HT-29 (cell line): ENCODE results near the gene SNX11. TPM values are rescaled to one million over a fixed set of nuclear protein-coding genes. Genes with fewer than 3 reads are reported as not detected.

Source experiments
- DNase-seq: peaks from one replicate; pipeline ENCODE4 v3.0.0-alpha.2; 2015; ENCODE audit warnings: low spot score
- total RNA-seq: library from RNA; depleted of rRNA; stranded (reverse); fragments of >200 nt; shearing (Covaris generic); gene quantifications from 2 replicates; pipeline ENCODE4 v1.2.3, GENCODE V29; 2014

Gene SNX11
- total RNA-seq, 1 experiment from 2014 or later = 16.4 TPM

- no peak for DNase-seq
Measured at GRCh38 chr17:48100160-48100559, 7.4 kb upstream of the SNX11 start.

- DNase-seq = peak; percentile 63
Measured at GRCh38 chr17:48100591-48101011, 7.0 kb upstream of the SNX11 start.

GRCh38 chr17:48101012-48101720 lies 6.4 kb upstream of the SNX11 start, which contains the start of gene CBX1:
Gene CBX1 (minus strand): TSS chr17:48101478. CDS start chr17:48077004, 24,474 bp downstream.
- peak; percentile 97 for DNase-seq

GRCh38 chr17:48102043-48102750 lies 5.4 kb upstream of the SNX11 start:
- DNase-seq = no peak

GRCh38 chr17:48102798-48103715 lies 4.5 kb upstream of the SNX11 start:
- no peak for DNase-seq

GRCh38 chr17:48104440-48104839 lies 3.1 kb upstream of the SNX11 start:
- DNase-seq = no peak

GRCh38 chr17:48106802-48107136 lies 797 bp upstream of the SNX11 start:
- no peak for DNase-seq

- DNase-seq = no peak
Measured at GRCh38 chr17:48110761-48111160, 3.2 kb downstream of the SNX11 start.

GRCh38 chr17:48111937-48112241 lies 4.3 kb downstream of the SNX11 start:
- no peak for DNase-seq

GRCh38 chr17:48113201-48113676 lies 5.7 kb downstream of the SNX11 start:
- no peak for DNase-seq

GRCh38 chr17:48121923-48122664 lies 14.5 kb downstream of the SNX11 start:
- DNase-seq = no peak

- DNase-seq = no peak
Measured at GRCh38 chr17:48122665-48123045, 15.1 kb downstream of the SNX11 start.

- no peak for DNase-seq
Measured at GRCh38 chr17:48123111-48123510, 15.5 kb downstream of the SNX11 start.

- no peak for DNase-seq
Measured at GRCh38 chr17:48123776-48124388, 16.3 kb downstream of the SNX11 start.

GRCh38 chr17:48125829-48126531 lies 18.4 kb downstream of the SNX11 start:
- no peak for DNase-seq

GRCh38 chr17:48126532-48126850 lies 18.9 kb downstream of the SNX11 start:
- DNase-seq = no peak

GRCh38 chr17:48127371-48128051 lies 19.9 kb downstream of the SNX11 start:
- DNase-seq = peak; percentile 78

- DNase-seq = no peak
Measured at GRCh38 chr17:48128400-48128799, 20.8 kb downstream of the SNX11 start.

- no peak for DNase-seq
Measured at GRCh38 chr17:48129981-48130380, 22.4 kb downstream of the SNX11 start.
